K562 (cell line): Measurements from ENCODE around the gene KIFAP3.

ENCODE experiments used
- CBX1 ChIP-seq: sonication (generic); IDR thresholded peaks from 2 replicates; pipeline ENCODE4 v1.6.1; 2016; ENCODE audit warnings: antibody characterized with exemption, low read depth, mild to moderate bottlenecking
- JUND ChIP-seq, 2 experiments: IDR thresholded peaks; 2 replicates in 1 of 2; 3 replicates in 1 of 2; pipeline ENCODE4 v1.6.1; 2011; ENCODE audit warnings: borderline replicate concordance in 2 of 2, low read depth in 2 of 2, low read length in 2 of 2, improper control_type of control experiment in 1 of 2, missing biosample characterization in 1 of 2, missing genetic modification characterization in 1 of 2, missing genetic modification reagents in 1 of 2
- POLR3A ChIP-seq: IDR thresholded peaks from 2 replicates; pipeline ENCODE4 v1.6.1; 2011; ENCODE audit warnings: borderline replicate concordance, mild to moderate bottlenecking, moderate library complexity; ENCODE audit not compliant: insufficient read length, insufficient read depth; ENCODE audit errors: extremely low read depth
- SETDB1 ChIP-seq: IDR thresholded peaks from one replicate; pipeline ENCODE4 v1.6.1; 2012; ENCODE audit warnings: low read length, control low read depth, inconsistent platforms
- TF ChIP-seq, protein P1 (sequence below): fragments of 250-450 bp; sonication (Bioruptor Pico); IDR thresholded peaks from 2 replicates; pipeline ENCODE4 v1.8.0; 2021; ENCODE audit warnings: moderate library complexity, mild to moderate bottlenecking, inconsistent platforms
- TF ChIP-seq, protein P2 (sequence below): fragments of 450-650 bp; IDR thresholded peaks from 2 replicates; pipeline ENCODE4 v1.6.1; 2017; ENCODE audit warnings: mild to moderate bottlenecking, moderate library complexity
- TF ChIP-seq, protein P3 (sequence below), 3 experiments: fragments of 200-800 bp in 1 of 3; fragments of 250-450 bp in 1 of 3; fragments of 450-650 bp in 1 of 3; sonication (Bioruptor Pico) in 1 of 3; sonication (Bioruptor generic) in 1 of 3; formaldehyde crosslinking in 1 of 3; IDR thresholded peaks; 2 replicates each; pipeline versions ENCODE4 v1.6.1 to v1.8.0; 2016 to 2022; ENCODE audit warnings: mild to moderate bottlenecking in 2 of 3, missing genetic modification characterization in 2 of 3, missing compliant biosample characterization in 1 of 3, moderate library complexity in 1 of 3
- TF ChIP-seq, protein P4 (sequence below), 3 experiments: IDR thresholded peaks in 2 of 3; conservative IDR thresholded peaks in 1 of 3; 2 replicates each; pipeline ENCODE4 v1.5.1; 2011 to 2012; ENCODE audit warnings: low read length in 3 of 3, mild to moderate bottlenecking in 3 of 3, control low read depth in 2 of 3, improper control_type of control experiment in 1 of 3, inconsistent platforms in 1 of 3, low read depth in 1 of 3, mixed read lengths in 1 of 3, moderate library complexity in 1 of 3; ENCODE audit not compliant: insufficient read depth in 2 of 3

DNA sequence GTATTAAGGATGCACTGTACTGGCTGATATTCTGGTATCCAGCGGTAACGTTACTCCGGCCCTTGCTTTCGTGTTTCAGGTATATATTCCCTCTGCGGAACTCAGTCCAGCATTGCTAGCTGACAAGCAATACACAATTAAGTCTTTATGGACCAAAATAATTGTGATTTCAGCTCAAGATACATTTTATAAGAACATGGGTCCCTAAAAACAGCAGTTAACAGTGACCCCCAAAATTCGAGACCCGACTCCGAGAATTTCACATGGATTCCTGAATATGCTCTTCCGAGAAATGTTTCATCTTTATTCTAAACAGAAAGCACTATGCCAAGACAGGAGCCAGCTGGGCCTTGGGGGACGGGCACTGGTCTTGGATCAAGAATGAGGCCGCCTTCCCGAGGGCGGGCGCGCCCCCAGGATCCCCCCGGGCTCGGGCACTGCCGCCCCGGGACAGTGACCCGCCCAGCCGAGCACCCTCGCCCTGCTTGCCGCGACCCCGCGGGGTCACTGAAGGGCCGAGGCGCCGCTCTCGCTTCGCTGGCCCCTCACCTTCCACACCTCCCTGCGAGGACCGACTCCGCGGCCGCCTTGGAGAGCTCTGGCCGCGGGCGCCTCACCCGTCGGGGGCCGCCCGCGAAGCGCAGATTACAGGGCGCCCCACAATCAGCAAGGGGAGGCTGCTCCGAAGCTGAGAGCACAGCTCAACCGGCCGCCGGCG lies 181.4 kb downstream of the KIFAP3 start:
- TF ChIP-seq, protein P1, sequence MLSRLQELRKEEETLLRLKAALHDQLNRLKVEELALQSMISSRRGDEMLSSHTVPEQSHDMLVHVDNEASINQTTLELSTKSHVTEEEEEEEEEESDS (CRISPR knock-in tag) = no peak
- no peak for TF ChIP-seq SETDB1
- TF ChIP-seq, protein P2, sequence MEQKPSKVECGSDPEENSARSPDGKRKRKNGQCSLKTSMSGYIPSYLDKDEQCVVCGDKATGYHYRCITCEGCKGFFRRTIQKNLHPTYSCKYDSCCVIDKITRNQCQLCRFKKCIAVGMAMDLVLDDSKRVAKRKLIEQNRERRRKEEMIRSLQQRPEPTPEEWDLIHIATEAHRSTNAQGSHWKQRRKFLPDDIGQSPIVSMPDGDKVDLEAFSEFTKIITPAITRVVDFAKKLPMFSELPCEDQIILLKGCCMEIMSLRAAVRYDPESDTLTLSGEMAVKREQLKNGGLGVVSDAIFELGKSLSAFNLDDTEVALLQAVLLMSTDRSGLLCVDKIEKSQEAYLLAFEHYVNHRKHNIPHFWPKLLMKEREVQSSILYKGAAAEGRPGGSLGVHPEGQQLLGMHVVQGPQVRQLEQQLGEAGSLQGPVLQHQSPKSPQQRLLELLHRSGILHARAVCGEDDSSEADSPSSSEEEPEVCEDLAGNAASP = no peak
- TF ChIP-seq, protein P3, sequence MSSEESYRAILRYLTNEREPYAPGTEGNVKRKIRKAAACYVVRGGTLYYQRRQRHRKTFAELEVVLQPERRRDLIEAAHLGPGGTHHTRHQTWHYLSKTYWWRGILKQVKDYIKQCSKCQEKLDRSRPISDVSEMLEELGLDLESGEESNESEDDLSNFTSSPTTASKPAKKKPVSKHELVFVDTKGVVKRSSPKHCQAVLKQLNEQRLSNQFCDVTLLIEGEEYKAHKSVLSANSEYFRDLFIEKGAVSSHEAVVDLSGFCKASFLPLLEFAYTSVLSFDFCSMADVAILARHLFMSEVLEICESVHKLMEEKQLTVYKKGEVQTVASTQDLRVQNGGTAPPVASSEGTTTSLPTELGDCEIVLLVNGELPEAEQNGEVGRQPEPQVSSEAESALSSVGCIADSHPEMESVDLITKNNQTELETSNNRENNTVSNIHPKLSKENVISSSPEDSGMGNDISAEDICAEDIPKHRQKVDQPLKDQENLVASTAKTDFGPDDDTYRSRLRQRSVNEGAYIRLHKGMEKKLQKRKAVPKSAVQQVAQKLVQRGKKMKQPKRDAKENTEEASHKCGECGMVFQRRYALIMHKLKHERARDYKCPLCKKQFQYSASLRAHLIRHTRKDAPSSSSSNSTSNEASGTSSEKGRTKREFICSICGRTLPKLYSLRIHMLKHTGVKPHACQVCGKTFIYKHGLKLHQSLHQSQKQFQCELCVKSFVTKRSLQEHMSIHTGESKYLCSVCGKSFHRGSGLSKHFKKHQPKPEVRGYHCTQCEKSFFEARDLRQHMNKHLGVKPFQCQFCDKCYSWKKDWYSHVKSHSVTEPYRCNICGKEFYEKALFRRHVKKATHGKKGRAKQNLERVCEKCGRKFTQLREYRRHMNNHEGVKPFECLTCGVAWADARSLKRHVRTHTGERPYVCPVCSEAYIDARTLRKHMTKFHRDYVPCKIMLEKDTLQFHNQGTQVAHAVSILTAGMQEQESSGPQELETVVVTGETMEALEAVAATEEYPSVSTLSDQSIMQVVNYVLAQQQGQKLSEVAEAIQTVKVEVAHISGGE (CRISPR knock-in tag; IDR thresholded peaks at IDR 0.05) = no peak
- TF ChIP-seq POLR3A = no peak
- TF ChIP-seq JUND (IDR thresholded peaks at IDR 0.05; ENCODE audit: borderline replicate concordance, low read depth, low read length) = no peak
- TF ChIP-seq JUND (tag; IDR thresholded peaks at IDR 0.05; ENCODE audit: borderline replicate concordance, low read depth, low read length) = no peak
- TF ChIP-seq, protein P4, sequence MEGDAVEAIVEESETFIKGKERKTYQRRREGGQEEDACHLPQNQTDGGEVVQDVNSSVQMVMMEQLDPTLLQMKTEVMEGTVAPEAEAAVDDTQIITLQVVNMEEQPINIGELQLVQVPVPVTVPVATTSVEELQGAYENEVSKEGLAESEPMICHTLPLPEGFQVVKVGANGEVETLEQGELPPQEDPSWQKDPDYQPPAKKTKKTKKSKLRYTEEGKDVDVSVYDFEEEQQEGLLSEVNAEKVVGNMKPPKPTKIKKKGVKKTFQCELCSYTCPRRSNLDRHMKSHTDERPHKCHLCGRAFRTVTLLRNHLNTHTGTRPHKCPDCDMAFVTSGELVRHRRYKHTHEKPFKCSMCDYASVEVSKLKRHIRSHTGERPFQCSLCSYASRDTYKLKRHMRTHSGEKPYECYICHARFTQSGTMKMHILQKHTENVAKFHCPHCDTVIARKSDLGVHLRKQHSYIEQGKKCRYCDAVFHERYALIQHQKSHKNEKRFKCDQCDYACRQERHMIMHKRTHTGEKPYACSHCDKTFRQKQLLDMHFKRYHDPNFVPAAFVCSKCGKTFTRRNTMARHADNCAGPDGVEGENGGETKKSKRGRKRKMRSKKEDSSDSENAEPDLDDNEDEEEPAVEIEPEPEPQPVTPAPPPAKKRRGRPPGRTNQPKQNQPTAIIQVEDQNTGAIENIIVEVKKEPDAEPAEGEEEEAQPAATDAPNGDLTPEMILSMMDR (IDR thresholded peaks at IDR 0.05 in 2 of 3, conservative IDR thresholded peaks at IDR 0.05 in 1 of 3; ENCODE audit: insufficient read depth in 2 of 3, low read depth in 1 of 3, low read length in 3 of 3) = no peak
- TF ChIP-seq CBX1 = no peak; the same call in 1 of the 2 replicates
